PFSK-1 (cell line): ENCODE data around the gene USP35.

ENCODE experiments used
- FOXP2 ChIP-seq: optimal IDR thresholded peaks from 2 replicates; pipeline ENCODE3; 2011; ENCODE audit warnings: borderline replicate concordance, control low read depth, inconsistent platforms; ENCODE audit not compliant: insufficient read depth; ENCODE audit errors: extremely low read length, extremely low read depth
- POLR2AphosphoS5 ChIP-seq: IDR thresholded peaks from 2 replicates; pipeline ENCODE4 v1.6.1; 2012; ENCODE audit warnings: low read depth, mild to moderate bottlenecking, control low read depth, low read length, moderate library complexity
- SIN3A ChIP-seq: IDR thresholded peaks from 2 replicates; pipeline ENCODE4 v1.6.1; 2012; ENCODE audit warnings: mild to moderate bottlenecking, low read length, moderate library complexity, borderline replicate concordance; ENCODE audit not compliant: insufficient read depth
- TAF1 ChIP-seq: IDR thresholded peaks from 2 replicates; pipeline ENCODE4 v1.6.1; 2012; ENCODE audit warnings: low read length, control low read depth, borderline replicate concordance; ENCODE audit not compliant: insufficient read depth
- TF ChIP-seq, protein P1 (sequence below), 2 experiments: IDR thresholded peaks; 2 replicates each; pipeline versions ENCODE4 v1.6.1 to v1.8.0; 2011 to 2012; ENCODE audit warnings: low read depth in 2 of 2, low read length in 2 of 2, control low read depth in 1 of 2, inconsistent platforms in 1 of 2, mild to moderate bottlenecking in 1 of 2, moderate library complexity in 1 of 2; ENCODE audit not compliant: insufficient read depth in 1 of 2

Gene USP35

DNA sequence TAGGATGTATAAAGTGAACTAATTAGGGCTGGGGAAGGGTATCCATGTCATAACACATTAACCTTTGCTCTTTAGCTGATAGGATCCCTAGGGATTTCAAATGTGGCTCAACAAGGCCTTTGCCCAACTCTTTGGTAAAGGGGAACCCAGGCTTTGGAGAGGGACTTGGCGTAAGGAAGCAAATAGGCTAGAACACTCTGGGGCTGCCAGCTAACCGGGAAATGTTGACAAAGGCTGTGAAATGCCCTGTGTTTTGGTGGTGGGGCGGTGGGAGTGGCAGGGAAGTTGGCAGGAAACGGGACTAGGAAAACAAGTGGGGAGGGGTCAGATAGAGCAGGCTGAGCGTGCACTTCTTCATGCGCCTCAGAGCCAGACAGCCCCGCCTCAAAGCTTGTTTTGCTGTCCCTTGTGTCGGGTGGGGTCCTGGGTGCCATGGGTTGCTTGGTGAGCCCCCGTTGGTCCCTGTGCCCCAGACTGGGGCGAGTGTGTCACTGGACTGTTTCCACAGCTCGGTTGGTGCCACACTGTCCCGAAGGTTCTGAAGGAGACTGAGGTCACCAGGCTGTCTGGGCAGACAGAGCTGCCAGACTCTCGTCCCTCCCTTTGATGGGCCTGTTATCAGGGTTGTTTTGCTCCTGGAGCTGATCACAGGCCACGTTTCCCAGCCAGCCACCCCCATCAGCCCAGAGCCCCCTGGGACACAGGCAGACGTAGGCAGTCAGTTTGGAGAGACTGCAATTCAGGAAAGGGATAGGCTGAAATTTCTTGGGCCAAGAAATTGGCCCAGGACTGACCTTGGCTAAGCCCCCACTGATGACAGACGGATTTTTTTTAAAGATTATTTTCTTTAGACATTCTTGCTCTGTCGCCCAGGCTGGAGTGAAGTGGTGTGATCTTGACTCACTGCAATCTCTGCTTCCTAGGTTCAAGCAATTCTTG is 19.9 kb upstream of the USP35 start:
- TF ChIP-seq FOXP2 (no peak), SIN3A (no peak), TAF1 (no peak), POLR2AphosphoS5 (no peak)
- TF ChIP-seq, protein P1, sequence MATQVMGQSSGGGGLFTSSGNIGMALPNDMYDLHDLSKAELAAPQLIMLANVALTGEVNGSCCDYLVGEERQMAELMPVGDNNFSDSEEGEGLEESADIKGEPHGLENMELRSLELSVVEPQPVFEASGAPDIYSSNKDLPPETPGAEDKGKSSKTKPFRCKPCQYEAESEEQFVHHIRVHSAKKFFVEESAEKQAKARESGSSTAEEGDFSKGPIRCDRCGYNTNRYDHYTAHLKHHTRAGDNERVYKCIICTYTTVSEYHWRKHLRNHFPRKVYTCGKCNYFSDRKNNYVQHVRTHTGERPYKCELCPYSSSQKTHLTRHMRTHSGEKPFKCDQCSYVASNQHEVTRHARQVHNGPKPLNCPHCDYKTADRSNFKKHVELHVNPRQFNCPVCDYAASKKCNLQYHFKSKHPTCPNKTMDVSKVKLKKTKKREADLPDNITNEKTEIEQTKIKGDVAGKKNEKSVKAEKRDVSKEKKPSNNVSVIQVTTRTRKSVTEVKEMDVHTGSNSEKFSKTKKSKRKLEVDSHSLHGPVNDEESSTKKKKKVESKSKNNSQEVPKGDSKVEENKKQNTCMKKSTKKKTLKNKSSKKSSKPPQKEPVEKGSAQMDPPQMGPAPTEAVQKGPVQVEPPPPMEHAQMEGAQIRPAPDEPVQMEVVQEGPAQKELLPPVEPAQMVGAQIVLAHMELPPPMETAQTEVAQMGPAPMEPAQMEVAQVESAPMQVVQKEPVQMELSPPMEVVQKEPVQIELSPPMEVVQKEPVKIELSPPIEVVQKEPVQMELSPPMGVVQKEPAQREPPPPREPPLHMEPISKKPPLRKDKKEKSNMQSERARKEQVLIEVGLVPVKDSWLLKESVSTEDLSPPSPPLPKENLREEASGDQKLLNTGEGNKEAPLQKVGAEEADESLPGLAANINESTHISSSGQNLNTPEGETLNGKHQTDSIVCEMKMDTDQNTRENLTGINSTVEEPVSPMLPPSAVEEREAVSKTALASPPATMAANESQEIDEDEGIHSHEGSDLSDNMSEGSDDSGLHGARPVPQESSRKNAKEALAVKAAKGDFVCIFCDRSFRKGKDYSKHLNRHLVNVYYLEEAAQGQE (IDR thresholded peaks at IDR 0.05; ENCODE audit: insufficient read depth in 1 of 2, low read depth in 2 of 2, low read length in 2 of 2): no peak

- TF ChIP-seq POLR2AphosphoS5 (no peak), TAF1 (no peak), SIN3A (no peak), FOXP2 (no peak)
- TF ChIP-seq, protein P1 (IDR thresholded peaks at IDR 0.05; ENCODE audit: insufficient read depth in 1 of 2, low read depth in 2 of 2, low read length in 2 of 2): no peak
These were observed 18.3 kb upstream of the USP35 start for GRCh38 chr11:78170413-78170812.

DNA sequence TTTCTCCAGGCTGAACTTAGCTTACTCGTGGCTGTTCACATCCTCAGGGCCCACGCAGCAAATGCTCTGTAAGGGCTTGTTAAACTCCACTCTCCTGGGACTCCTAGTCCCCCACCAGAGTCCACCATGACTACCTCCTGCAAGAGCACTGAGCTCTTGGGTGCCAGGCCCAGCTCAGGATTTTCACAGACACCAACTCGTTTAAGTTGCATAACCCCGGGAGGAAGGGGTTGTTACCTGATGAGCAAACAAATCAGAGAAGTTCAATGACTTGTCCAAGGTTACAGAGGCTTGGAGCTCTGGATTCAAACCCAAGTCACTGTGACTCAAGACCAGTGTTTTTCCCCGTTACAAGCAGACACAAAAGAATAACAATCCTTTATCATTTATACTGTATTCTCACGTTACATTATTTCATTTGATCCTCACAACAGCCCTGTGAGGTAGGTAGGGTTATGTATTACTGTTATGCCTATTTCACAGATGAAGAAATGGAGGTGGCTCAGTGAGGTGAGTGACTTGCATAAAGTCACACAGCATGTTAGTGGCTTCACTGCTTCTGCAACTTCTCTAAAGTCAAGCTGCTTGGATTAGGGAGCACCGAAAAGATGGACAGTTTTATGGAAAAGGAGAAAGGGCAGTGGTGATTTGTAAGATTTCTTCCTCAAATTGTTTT is 17.7 kb upstream of the USP35 start:
- TF ChIP-seq, protein P1 (IDR thresholded peaks at IDR 0.05; ENCODE audit: insufficient read depth in 1 of 2, low read depth in 2 of 2, low read length in 2 of 2): no peak
- TF ChIP-seq SIN3A (no peak), FOXP2 (no peak), TAF1 (no peak), POLR2AphosphoS5 (no peak)

DNA sequence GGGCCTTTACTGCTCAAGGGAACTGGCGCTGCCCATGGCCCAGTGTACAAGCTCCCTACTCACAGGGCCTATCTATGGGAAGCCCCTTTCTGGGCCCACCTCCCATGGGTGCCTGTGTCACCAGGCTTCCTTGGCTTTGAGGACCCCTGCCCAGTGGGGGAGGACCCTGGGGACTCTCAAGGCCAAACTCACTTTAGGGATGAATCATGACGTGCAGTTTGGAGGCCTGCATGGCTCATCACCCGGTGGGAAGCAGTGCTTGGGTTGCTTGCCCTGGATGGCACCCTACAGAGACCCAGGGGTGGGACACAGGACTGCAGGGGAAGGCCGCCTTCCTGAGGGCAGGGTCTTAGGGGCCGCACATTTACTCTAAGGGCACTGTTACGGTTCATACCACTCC is 16.8 kb upstream of the USP35 start:
- TF ChIP-seq SIN3A (no peak), FOXP2 (no peak), TAF1 (no peak), POLR2AphosphoS5 (no peak)
- TF ChIP-seq, protein P1 (IDR thresholded peaks at IDR 0.05; ENCODE audit: insufficient read depth in 1 of 2, low read depth in 2 of 2, low read length in 2 of 2): no peak
